ENCODE data around the gene GTF2F1.
"Not testable (repeated sequence)": the region's sequence is repeated elsewhere in the genome, so short reads cannot be mapped to it uniquely, and the experiment has no call there.

The GTF2F1 gene

GRCh38 chr19:6393074-6393982 lies at the start of gene GTF2F1:
GTF2F1 (minus strand) TSS chr19:6393164; CDS start chr19:6392995, 169 bp downstream.
- peak; percentile 94 for FAIRE-seq

GRCh38 chr19:6442087-6442688 lies 49.2 kb upstream of the GTF2F1 start:
- no peak for FAIRE-seq

- no peak for FAIRE-seq
These were observed 47.9 kb upstream of the GTF2F1 start for GRCh38 chr19:6440905-6441304.

GRCh38 chr19:6439743-6440142 lies 46.8 kb upstream of the GTF2F1 start:
- FAIRE-seq: no peak

GRCh38 chr19:6433663-6434062 lies 40.7 kb upstream of the GTF2F1 start, which contains the start of gene SLC25A41:
SLC25A41 (minus strand) TSS chr19:6433763; CDS start chr19:6433693, 70 bp downstream.
- no peak for FAIRE-seq

- no peak for FAIRE-seq
These were observed 40.2 kb upstream of the GTF2F1 start for GRCh38 chr19:6433165-6433564.

GRCh38 chr19:6431891-6432290 lies 38.9 kb upstream of the GTF2F1 start:
- FAIRE-seq: no peak

GRCh38 chr19:6429419-6430221 lies 36.7 kb upstream of the GTF2F1 start:
- FAIRE-seq: no peak

GRCh38 chr19:6428692-6429418 lies 35.9 kb upstream of the GTF2F1 start:
- not testable (repeated sequence) for FAIRE-seq

- no peak for FAIRE-seq
These were observed 34.2 kb upstream of the GTF2F1 start for GRCh38 chr19:6427131-6427530.

- FAIRE-seq: no peak
These were observed 33.0 kb upstream of the GTF2F1 start for GRCh38 chr19:6425732-6426620.

- peak; percentile 100 for FAIRE-seq
These were observed 32.2 kb upstream of the GTF2F1 start for GRCh38 chr19:6424939-6425731.

- no peak for FAIRE-seq
These were observed 31.4 kb upstream of the GTF2F1 start, which contains the start of gene KHSRP for GRCh38 chr19:6424195-6424938. KHSRP (minus strand) TSS chr19:6424811; CDS start chr19:6424701, 110 bp downstream.

- FAIRE-seq: no peak
These were observed 30.7 kb upstream of the GTF2F1 start for GRCh38 chr19:6423499-6424194.

- no peak for FAIRE-seq
These were observed 28.4 kb upstream of the GTF2F1 start for GRCh38 chr19:6421075-6422014.

GRCh38 chr19:6418562-6418932 lies 25.6 kb upstream of the GTF2F1 start:
- no peak for FAIRE-seq

- no peak for FAIRE-seq
These were observed 25.0 kb upstream of the GTF2F1 start for GRCh38 chr19:6417713-6418561.

Measured in islet of Langerhans (tissue), 1 donor.